Esophagus squamous epithelium (tissue), 4 donors: ENCODE measurements around the gene KLHL7.

Experiments
- CTCF ChIP-seq, 6 experiments: fragments of 450-650 bp in 4 of 6; fragments of 200-600 bp in 2 of 6; sonication (generic) in 2 of 6; IDR thresholded peaks; one replicate each; pipeline ENCODE4 v1.5.1; 2016 to 2019; ENCODE audit warnings: antibody characterized with exemption in 6 of 6, mild to moderate bottlenecking in 4 of 6, moderate library complexity in 4 of 6
- POLR2A ChIP-seq, 4 donors: fragments of 450-650 bp; IDR thresholded peaks; one replicate each; pipeline ENCODE4 v1.6.1; 2017; ENCODE audit warnings: antibody characterized with exemption in 4 of 4, mild to moderate bottlenecking in 4 of 4, moderate library complexity in 3 of 4

GRCh38 chr7:23123465-23123864, 17.9 kb downstream of the KLHL7 start:
- no peak for TF ChIP-seq CTCF (IDR thresholded peaks at IDR 0.05)
- TF ChIP-seq POLR2A (IDR thresholded peaks at IDR 0.05): no peak
